ENCODE results near the gene RNPC3.

The RNPC3 gene
- 41.8 to 48.7 reads per million in 2 donors for total RNA-seq

DNA sequence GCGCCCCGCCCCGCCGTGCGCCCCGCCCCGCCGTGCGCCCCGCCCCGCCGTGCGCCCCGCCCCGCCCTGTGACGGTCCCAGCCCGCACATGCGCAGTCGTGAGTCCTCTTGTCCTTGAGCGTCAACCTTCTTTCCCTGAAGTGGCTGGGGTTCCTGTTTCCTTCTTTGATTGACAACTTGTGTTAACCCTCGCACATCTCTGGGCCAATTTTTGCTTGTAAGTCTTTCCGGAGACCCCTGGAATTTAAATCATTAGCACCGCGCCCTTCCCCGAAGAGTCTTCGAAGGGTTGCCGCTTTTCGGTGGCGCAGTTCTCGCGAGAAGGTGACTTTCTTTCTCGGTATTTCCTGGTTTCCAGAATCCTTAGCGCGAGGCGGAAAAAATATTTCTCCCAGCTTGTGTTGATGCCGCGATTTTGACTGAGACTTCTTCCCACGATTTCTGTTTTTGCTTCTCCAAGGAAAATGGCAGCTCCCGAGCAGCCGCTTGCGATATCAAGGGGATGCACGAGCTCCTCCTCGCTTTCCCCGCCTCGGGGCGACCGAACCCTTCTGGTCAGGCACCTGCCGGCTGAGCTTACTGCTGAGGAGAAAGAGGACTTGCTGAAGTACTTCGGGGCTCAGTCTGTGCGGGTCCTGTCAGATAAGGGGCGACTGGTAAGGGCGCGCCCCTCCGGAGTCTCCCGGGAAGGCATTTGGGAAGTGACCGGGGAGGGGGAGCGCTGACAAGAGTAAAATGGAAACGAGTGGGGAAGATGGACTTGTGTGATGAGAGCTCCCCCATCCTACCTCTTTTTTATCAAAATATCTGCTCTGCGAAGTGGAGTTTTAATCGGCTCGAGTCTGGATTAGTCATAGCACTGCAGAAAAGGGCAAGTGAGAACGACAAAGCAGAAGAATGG lies at the start of gene RNPC3:
Gene RNPC3 (plus strand): TSS at position 93 of the 901 bp plus-strand sequence. CDS start 372 bp downstream, at position 465.
- peak; percentile 77 to 89 (median 83) for DNase-seq

DNA sequence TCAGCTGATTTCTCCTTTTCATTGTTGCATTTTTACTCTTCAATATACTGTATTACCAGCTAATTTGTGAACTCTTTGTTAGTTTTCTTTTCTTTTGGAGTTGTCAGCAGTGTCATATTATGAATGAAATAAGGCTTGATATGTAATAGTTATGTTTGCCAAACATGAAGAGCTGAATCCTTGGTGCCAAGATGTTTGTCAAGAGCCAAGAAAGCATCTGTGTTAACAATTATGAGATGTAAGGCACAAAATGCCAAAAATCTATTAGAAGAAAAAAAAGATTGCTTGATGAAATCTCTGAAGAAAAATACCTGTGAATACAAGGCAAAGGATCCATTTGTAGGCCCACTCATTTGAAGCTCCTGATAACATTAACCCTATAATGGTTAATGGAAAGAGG lies 48.4 kb upstream of the RNPC3 start:
- DNase-seq = no peak

- DNase-seq = no peak
Observed at GRCh38 chr1:103489935-103490334, 35.6 kb upstream of the RNPC3 start.

GRCh38 chr1:103492003-103492625 lies 33.4 kb upstream of the RNPC3 start:
- no peak for DNase-seq

DNA sequence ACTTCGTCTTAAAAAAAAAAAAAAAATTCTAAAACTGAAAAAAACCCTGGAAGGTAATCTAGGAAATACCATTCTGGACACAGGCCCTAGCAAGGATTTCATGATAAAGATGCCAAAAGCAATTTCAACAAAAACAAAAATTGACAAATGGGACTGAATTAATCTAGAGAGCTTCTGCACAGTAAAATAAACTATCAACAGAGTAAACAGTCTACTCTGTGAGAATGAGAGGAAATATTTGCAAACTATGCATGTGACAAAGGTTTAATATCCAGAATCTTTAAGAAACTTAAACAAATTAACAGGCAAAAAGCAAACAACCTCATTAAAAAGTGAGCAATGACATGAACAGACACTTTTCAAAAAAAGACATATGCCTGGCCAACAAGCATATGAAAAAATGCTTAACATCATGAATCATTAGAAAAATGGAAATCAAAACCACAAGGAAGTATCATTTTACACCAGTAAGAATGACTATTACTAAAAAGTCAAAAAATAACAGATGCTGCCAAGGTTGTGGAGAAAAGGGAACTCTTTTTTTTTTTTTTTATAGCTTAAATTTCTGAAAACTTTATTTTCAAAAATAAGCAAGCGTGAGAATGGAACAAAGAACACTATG lies 29.4 kb upstream of the RNPC3 start:
- no peak for DNase-seq

- DNase-seq = no peak
Observed at GRCh38 chr1:103497404-103497803, 28.1 kb upstream of the RNPC3 start.

DNA sequence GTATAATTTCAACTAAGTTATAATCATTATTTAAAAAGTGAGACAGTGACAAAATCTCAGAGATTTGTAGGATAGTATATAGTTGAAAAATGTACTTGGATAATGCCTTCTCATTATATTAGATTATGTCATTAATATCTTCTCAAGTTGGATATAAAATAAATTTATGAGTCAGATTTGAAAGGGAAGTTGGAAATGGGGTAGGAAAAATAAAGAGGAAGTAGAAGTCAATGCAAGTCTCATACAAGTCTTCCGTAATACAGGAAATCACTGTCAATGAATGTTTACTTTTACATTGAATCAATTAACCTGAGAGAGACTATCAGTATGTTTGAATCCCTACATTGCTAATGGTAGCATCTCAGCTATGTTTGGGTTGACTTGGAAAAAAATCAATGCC lies 16.2 kb upstream of the RNPC3 start:
- no peak for DNase-seq

- DNase-seq = no peak
Observed at GRCh38 chr1:103513711-103514110, 11.8 kb upstream of the RNPC3 start.

DNA sequence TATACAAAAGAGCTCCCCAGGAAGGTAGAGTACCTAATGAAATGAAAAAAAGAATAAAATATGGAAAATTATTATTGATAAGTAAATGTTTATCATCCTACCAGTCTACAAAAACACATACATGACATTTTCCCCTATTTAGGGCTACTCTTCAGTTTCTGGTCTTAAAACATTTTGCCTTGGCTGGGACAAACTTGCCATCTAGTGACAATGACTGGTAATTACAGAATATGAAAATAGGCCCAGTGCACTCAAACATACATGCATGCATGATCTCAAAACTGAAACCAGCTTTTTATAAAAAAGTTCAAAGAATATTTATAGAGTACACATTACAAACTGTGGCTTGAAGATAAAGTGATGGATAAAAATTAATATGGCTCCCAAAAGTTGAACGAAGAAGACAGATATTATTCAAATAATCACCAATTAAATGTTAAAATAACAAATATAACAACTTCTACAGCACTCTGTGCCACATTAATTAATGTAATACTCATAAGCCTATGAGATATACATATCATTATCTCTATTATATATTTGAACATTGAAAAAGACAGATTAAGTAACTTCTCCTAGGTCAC lies 10.5 kb upstream of the RNPC3 start:
- DNase-seq = peak in 2 of 5 experiments; percentile 11 to 63

- DNase-seq = no peak
Observed at GRCh38 chr1:103516283-103516682, 9.2 kb upstream of the RNPC3 start.

DNA sequence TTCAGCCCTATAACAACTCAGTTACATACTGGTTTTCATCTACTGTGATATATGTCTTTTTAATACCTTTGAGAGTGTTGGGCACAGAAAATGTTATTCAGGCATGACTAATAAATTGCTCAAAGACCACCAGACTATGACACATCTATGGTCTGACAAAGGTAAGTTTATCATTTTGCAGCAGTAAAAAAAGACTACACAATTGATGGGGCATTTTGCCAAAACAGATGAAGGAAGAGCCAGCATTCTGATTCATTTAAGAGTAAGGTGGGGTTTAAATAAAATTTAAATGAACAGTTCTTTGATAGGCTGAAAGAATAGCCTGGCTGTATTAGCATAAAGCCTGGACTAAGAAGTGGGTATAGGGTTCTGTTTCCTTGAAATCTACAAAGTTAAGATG lies 8.8 kb upstream of the RNPC3 start:
- DNase-seq = no peak

DNA sequence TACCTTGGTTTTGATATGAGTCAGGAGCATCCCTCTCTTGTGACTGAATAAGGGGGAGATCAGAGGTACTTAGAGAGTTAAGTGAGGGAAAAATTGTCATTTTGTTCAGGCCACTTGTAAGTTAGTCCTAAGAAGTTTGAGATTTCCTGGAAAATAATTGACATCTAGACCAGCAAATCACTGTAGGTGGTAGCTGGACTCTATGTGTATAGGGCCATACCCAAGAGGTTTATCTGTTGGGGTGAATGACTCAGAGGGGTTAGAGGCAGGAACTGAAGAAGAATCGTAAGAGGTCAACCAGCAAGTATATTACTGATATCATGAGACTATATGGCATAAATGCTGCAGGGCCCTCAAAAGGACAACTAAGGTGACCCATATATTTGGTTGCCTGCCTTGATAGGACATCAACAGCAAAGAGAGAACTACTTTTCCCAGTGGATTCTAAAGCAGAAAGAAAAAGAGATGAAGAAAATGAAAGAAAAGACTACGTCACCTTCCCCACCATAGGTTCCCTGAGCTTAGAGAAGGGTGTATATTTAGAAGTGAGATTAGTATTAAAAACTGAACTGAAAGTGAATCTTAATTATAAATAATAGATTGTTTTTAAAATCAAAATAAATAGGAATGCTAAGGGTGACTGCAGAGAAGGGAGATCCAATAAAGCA lies 8.0 kb upstream of the RNPC3 start:
- no peak for DNase-seq

GRCh38 chr1:103520822-103521221 lies 4.7 kb upstream of the RNPC3 start:
- DNase-seq = no peak

- DNase-seq = no peak
Observed at GRCh38 chr1:103523346-103523745, 2.2 kb upstream of the RNPC3 start.

GRCh38 chr1:103525114-103525606 lies 339 bp upstream of the RNPC3 start:
- DNase-seq = peak in 2 of 5 experiments; percentile 16 to 30

DNA sequence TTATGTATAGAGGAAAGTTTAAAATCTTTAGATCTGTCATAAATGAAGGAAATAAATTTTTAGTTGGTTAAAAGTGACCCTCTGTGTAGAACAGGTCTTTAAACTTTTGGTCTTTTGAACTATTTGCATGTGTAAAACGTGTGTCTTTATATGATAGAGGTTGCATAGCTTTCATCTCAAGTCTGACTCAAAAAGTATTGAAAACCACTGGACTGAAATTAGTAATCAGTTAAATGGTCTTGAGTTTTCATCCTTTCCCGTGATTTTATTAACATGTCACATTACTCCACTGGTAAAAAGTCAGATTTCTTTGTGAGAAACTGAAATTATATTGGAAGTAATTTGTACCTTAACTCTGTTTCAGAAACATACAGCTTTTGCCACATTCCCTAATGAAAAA lies 1.8 kb downstream of the RNPC3 start:
- peak in 1 of 5 experiments; percentile 41 for DNase-seq

DNA sequence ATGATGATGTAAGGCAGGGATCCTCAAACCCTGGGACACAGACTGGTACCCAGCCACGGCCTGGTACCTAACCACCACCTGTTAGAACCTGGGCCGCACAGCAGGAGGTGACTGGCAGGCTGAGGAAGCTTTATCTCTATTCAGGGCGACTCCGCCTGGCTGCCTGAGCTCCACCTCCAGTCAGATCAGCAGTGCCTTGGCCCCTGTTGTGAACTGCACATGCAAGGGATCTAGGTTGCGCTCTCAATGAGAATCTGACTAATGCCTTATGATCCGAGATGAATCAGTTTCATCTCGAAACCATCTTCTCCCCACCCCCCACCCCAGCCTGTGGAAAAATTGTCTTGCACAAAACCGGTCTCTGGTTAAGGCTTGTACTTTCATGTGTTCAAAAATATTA lies 4.2 kb downstream of the RNPC3 start:
- DNase-seq = peak in 3 of 5 experiments; percentile 3 to 67 (median 52)

DNA sequence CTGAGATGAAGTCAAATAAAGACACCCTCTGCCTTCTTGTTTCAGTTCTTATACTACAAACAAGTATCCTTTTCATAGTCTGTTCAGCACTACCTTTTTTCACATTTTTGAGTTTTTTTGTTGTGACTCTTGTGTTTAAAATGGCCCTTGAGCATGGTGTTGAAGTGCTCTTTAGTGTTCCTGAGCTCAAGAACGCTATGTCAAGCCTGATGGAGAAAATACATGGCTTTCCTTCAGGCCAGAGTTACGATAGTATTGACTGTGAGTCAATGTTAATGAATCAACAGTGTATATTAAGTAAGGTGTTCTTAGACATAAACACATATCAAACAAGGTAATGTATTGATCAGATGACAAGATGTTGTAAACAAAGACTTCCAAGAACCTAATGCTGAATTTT lies 12.7 kb downstream of the RNPC3 start:
- DNase-seq = no peak

- DNase-seq = no peak
Observed at GRCh38 chr1:103541431-103541830, 15.9 kb downstream of the RNPC3 start.

DNA sequence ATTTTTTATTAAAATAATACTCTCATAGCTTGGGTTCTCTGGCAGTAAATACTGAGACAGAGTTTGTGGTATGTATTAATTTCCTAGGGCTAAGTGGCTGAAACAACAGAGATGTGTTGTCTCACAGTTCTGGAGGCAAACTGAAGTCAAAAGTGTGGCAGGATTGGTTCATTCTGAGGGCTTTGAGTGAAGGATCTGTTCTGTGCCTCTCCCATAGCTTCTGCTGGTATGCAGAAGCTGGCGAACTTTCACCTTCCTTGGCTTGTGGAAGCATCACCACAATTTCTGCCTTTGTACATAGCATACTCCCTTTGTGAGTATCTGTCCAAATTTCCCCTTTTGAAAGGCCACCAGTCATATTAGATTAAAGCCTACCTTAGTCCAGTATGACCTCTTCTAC lies 21.0 kb downstream of the RNPC3 start:
- DNase-seq = no peak

GRCh38 chr1:103547840-103548239 lies 22.3 kb downstream of the RNPC3 start:
- DNase-seq = no peak

DNA sequence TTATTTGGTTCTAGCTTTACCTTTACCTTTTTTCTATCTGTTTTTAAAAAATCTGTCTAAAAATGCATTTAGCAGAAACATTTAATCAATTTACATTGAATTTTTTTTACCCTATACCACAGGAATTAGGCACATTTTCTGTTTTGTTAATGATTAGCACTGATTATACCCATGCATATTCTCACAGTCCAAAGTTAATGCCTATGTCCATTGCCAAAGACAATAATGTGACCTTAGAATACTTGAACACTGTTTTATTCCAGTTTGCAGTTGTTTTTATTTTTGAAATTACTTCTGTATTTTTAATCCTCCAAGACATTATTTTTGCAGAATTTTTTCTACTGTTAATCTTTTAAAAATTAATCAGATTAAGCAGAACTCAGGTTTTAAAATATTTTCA lies 34.9 kb downstream of the RNPC3 start:
- no peak for DNase-seq

Data from T-helper 2 cell (primary cell).